Nephron (organoid): ENCODE measurements around the gene MBD3L2.
"Not testable (repeated sequence)": the region's sequence is repeated elsewhere in the genome, so short reads cannot be mapped to it uniquely, and the experiment has no call there.

Experiments
- H3K27ac Mint-ChIP-seq, 3 experiments: 2 replicates each; pipeline ENCODE4 v1.8.0; 2020; ENCODE audit warnings: mixed read lengths in 3 of 3, mild to moderate bottlenecking in 2 of 3, moderate library complexity in 1 of 3
- H3K27me3 Mint-ChIP-seq: 2 replicates; pipeline ENCODE4 v1.8.0; 2021; ENCODE audit warnings: low read depth, mild to moderate bottlenecking, moderate library complexity, mixed read lengths
- H3K36me3 Mint-ChIP-seq: 2 replicates; pipeline ENCODE4 v1.8.0; 2020; ENCODE audit warnings: low read depth, mixed read lengths
- H3K4me1 Mint-ChIP-seq: 2 replicates; pipeline ENCODE4 v1.8.0; 2020; ENCODE audit warnings: mixed read lengths
- H3K4me3 Mint-ChIP-seq, 3 experiments: 2 replicates each; pipeline ENCODE4 v1.8.0; 2020; ENCODE audit warnings: mild to moderate bottlenecking in 3 of 3, mixed read lengths in 3 of 3, moderate library complexity in 2 of 3
- H3K9me3 Mint-ChIP-seq: 2 replicates; pipeline ENCODE4 v1.8.0; 2020; ENCODE audit warnings: mixed read lengths
- CTCF ChIP-seq, 3 experiments: fragments of 200-600 bp; sonication (generic); IDR thresholded peaks; one replicate each; pipeline ENCODE4 v1.5.0; 2021; ENCODE audit warnings: antibody characterized with exemption in 3 of 3; ENCODE audit not compliant: unreplicated experiment in 3 of 3

The MBD3L2 gene

GRCh38 chr19:7054635-7055368, 5.7 kb downstream of the MBD3L2 start:
- not testable (repeated sequence) for H3K36me3 Mint-ChIP-seq, H3K9me3 Mint-ChIP-seq, H3K27ac Mint-ChIP-seq, H3K4me1 Mint-ChIP-seq, H3K27me3 Mint-ChIP-seq, H3K4me3 Mint-ChIP-seq

- not testable (repeated sequence) for H3K27ac Mint-ChIP-seq, H3K4me1 Mint-ChIP-seq, H3K4me3 Mint-ChIP-seq, H3K9me3 Mint-ChIP-seq, H3K36me3 Mint-ChIP-seq, H3K27me3 Mint-ChIP-seq
Observed at GRCh38 chr19:7055679-7056078, 6.6 kb downstream of the MBD3L2 start.

- H3K4me1 Mint-ChIP-seq, H3K9me3 Mint-ChIP-seq, H3K27ac Mint-ChIP-seq, H3K4me3 Mint-ChIP-seq, H3K36me3 Mint-ChIP-seq, H3K27me3 Mint-ChIP-seq: not testable (repeated sequence)
Observed at GRCh38 chr19:7056371-7056770, 7.2 kb downstream of the MBD3L2 start.

GRCh38 chr19:7058576-7058975, 9.5 kb downstream of the MBD3L2 start, which contains the start of gene MBD3L3:
MBD3L3 (minus strand) TSS chr19:7058676; CDS start chr19:7058605, 71 bp downstream.
- H3K36me3 Mint-ChIP-seq, H3K4me3 Mint-ChIP-seq, H3K9me3 Mint-ChIP-seq, H3K4me1 Mint-ChIP-seq, H3K27ac Mint-ChIP-seq, H3K27me3 Mint-ChIP-seq: not testable (repeated sequence)

GRCh38 chr19:7059977-7060376, 10.9 kb downstream of the MBD3L2 start:
- H3K4me3 Mint-ChIP-seq, H3K36me3 Mint-ChIP-seq, H3K4me1 Mint-ChIP-seq, H3K27me3 Mint-ChIP-seq, H3K9me3 Mint-ChIP-seq, H3K27ac Mint-ChIP-seq: not testable (repeated sequence)

- no peaks in the 10 kb centered on the region for H3K27me3 Mint-ChIP-seq
- peaks cover 3% of the 10 kb centered on the region for H3K9me3 Mint-ChIP-seq
- no peaks in the 10 kb centered on the region for H3K36me3 Mint-ChIP-seq
- H3K4me3 Mint-ChIP-seq = no peak overlapping the region
- no peak overlapping the region for H3K27ac Mint-ChIP-seq
- H3K4me1 Mint-ChIP-seq = no peaks in the 10 kb centered on the region
- TF ChIP-seq CTCF (IDR thresholded peaks at IDR 0.05; ENCODE audit: unreplicated experiment in 3 of 3) = no peak
Observed at GRCh38 chr19:7063339-7063738, 14.2 kb downstream of the MBD3L2 start.

- peaks cover 2% of the 10 kb centered on the region for H3K4me1 Mint-ChIP-seq
- H3K27ac Mint-ChIP-seq = no peak overlapping the region
- no peak overlapping the region for H3K4me3 Mint-ChIP-seq
- TF ChIP-seq CTCF (IDR thresholded peaks at IDR 0.05; ENCODE audit: unreplicated experiment in 3 of 3) = no peak
- H3K9me3 Mint-ChIP-seq = peaks cover 4% of the 10 kb centered on the region
- H3K27me3 Mint-ChIP-seq = peaks cover 2% of the 10 kb centered on the region
- peaks cover 1% of the 10 kb centered on the region for H3K36me3 Mint-ChIP-seq
Observed at GRCh38 chr19:7063764-7064418, 14.8 kb downstream of the MBD3L2 start.

GRCh38 chr19:7067122-7067521, 18.0 kb downstream of the MBD3L2 start:
- not testable (repeated sequence) for H3K4me1 Mint-ChIP-seq, H3K27me3 Mint-ChIP-seq, H3K4me3 Mint-ChIP-seq, H3K9me3 Mint-ChIP-seq, H3K27ac Mint-ChIP-seq
- peaks cover 25% of the 10 kb centered on the region for H3K36me3 Mint-ChIP-seq

GRCh38 chr19:7067716-7068115, 18.6 kb downstream of the MBD3L2 start:
- H3K36me3 Mint-ChIP-seq = peaks cover 31% of the 10 kb centered on the region
- H3K4me1 Mint-ChIP-seq = peaks cover 9% of the 10 kb centered on the region
- H3K9me3 Mint-ChIP-seq = peaks cover 12% of the 10 kb centered on the region
- H3K4me3 Mint-ChIP-seq = peak overlapping the region in 2 of 3 experiments; percentile 41 to 99
- TF ChIP-seq CTCF (IDR thresholded peaks at IDR 0.05; ENCODE audit: unreplicated experiment in 3 of 3) = no peak
- H3K27ac Mint-ChIP-seq = no peak overlapping the region
- H3K27me3 Mint-ChIP-seq = peaks cover 5% of the 10 kb centered on the region
